Raji (cell line): ENCODE results near the gene REEP5.
A peak's percentile ranks its signal among the peaks of the same experiment; 100 is the strongest.

Source experiments
- POLR2A ChIP-seq: IDR thresholded peaks from 2 replicates; pipeline ENCODE4 v1.6.1; 2011; ENCODE audit warnings: low read depth, low read length, control low read depth; ENCODE audit not compliant: insufficient read depth

REEP5 gene

DNA sequence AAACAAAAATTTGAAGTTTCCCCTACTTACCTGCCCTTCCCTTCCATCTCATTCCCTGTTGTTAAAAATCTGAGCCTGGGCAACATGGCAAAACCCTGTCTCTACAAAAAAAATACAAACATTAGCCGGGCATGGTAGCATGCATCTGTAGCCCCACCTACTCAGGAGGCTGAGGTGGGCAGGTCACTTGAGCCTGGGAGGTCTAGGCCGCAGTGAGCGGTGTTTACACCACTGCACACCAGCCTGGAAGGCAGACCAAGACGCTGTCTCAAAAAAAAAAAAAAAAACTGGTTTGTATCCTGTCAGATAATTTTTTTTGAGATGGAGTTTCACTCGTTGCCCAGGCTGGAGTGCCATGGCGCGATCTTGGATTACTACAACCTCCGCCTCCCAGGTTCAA lies 16.3 kb upstream of the REEP5 start:
- no peak for TF ChIP-seq POLR2A

DNA sequence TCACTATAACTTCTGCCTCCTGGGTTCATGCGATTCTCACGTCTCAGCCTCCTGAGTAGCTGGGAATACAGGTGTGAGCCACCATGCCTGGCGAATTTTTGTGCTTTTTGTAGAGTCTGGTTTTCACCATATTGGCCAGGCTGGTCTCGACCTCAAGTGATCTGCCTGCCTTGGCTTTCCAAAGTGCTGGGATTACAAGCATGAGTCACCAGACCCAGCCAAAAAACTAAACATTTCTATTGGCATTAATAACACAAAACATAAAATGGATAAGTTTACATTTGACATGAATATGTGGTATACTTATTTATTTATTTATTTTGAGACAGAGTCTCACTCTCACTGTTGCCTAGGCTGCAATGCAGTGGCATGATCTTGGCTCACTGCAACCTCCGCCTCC lies 13.6 kb upstream of the REEP5 start:
- no peak for TF ChIP-seq POLR2A

DNA sequence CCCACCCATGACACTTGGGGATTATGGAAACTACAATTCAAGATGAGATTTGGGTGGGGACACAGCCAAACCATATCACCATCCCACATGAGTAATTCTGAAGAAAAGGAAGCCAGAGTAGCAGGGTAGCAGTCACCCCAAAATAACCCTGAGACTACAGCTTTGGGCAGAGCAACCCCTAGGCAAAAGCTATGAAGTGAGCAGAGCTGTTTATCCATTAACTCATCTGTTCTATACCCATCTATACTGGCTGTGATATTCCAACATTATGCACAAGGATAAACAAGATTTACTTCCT lies 12.3 kb upstream of the REEP5 start:
- TF ChIP-seq POLR2A, result no peak

DNA sequence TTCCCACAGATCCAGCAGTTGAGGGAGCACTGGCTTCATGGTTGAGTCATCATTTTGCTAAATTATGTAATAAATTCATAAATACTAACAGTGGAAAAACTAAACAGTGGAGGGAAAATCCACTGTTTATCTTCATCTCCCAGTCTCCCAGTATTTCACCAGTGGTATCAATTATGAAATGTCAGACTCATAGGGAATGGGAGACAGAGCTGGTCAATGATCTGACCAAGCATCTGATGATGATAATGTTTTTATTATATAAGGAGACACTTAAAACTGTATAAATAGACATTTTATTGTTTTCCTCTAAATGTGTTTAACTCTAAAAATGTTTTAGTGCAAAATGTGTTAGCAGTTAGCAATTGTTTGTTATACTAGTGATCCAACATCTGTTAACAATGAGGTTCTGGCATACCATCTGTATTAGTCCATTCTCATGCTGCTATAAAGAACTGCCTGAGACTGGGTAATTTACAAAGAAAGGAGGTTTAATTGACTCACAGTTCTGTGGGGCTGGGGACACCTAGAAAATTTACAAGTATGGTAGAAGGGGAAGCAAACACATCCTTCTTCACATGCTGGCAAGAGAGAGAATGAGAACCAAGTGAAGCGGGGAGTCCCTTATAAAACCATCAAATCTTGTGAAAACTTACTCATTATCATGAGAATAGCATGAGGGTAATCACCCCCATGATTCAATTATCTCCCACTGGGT lies 11.8 kb upstream of the REEP5 start:
- TF ChIP-seq POLR2A, result no peak

DNA sequence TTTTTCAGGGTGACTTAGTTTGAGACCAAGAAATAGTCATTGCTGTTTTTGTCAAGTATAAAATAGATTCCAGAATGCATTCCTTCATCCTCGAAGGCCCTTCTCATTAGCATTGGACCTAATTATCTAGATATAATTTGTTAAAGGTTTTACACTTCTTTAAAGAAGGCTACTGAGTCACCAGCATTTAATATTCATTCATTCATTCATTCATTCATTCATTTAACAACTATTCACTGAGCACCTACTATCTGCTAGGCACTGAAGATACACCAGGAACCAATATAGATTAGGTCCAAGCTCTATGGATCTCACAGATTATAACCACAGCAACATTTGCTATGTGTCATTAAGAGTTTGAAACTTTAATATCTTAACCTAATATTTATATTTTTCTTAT lies 11.1 kb upstream of the REEP5 start:
- no peak for TF ChIP-seq POLR2A

DNA sequence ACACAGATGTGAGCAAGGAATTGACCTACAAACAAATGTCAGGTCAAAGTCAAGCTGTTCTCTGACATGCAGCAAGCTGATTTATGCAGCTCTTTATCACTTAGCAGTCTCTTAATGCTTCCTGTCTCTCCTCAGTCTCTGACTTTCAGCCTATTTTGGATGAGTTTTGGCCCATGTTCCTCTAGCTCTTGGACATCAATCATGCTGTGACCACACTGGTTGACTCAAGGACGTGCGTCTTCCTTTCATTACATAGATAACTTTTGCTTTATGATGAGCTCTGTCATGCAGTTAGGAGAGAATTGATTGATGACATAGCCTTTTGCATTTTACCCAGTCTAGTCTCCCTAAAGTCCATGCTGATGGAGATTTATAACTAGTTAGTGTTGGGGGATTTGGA lies 9.4 kb upstream of the REEP5 start:
- no peak for TF ChIP-seq POLR2A

DNA sequence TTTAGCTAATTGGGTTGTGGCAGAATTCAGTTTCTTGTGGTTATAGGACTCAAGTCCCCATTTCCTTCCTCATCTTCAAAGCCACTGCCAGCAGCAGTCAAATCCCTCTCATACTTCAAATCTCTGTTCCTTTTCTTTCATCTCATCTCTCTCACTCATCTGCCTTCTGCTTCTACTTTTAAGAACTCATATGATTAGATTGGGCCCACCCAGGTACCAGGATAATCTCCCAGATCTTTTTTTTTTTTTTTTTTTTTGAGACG lies 8.0 kb upstream of the REEP5 start:
- TF ChIP-seq POLR2A, result no peak

DNA sequence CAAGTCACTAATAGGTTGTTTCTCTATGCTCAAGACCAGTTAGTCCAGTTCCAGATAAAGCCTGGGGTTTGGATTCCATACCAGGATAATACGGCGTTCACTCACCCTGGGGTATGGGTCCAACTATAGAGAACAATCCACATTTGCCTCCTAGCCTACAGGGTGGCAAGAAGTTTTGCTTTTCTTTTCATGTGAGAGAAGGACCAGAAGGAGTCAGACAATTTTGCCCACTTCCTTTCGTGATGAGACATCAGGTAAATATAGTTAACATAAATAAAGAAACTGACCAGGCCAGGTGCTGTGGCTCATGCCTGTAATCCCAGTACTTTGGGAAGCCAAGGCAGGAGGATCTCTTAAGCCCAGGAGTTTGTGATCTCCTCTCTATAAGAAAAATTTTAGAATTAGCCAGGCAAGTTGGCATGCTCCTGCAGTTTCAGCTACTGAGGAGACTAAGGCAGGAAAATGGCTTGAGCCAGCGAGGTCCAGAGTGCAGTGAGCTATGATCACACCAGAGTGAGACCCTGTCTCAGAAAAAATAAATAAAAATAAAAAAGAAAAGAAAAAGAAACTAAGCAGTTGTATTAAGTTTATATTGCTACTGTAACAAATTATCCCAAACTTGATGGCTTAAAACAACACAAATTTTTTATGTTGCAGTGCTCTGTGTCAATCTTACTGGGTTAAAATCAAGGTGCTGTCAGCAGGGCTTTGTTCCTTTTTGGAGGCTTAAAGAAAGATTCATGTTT lies 7.5 kb upstream of the REEP5 start:
- TF ChIP-seq POLR2A, result no peak

DNA sequence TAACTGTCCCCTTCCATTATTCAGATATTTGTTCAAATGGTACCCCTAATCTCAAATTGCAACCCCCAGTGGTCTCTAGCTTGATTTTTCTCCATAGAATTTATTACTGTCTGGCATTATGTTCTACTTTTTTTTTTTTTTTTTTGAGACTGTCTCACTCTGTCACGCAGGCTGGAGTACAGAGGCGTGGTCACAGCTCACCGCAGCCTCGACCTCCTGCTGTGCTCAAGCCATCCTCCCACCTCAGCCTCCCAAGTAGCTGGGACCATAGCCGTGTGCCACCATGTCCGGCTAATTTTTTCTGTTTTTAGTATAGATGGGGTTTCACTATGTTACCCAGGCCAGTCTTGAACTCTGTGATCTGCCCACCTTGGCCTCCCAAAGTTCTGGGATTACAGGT lies 2.0 kb upstream of the REEP5 start:
- TF ChIP-seq POLR2A, result no peak

DNA sequence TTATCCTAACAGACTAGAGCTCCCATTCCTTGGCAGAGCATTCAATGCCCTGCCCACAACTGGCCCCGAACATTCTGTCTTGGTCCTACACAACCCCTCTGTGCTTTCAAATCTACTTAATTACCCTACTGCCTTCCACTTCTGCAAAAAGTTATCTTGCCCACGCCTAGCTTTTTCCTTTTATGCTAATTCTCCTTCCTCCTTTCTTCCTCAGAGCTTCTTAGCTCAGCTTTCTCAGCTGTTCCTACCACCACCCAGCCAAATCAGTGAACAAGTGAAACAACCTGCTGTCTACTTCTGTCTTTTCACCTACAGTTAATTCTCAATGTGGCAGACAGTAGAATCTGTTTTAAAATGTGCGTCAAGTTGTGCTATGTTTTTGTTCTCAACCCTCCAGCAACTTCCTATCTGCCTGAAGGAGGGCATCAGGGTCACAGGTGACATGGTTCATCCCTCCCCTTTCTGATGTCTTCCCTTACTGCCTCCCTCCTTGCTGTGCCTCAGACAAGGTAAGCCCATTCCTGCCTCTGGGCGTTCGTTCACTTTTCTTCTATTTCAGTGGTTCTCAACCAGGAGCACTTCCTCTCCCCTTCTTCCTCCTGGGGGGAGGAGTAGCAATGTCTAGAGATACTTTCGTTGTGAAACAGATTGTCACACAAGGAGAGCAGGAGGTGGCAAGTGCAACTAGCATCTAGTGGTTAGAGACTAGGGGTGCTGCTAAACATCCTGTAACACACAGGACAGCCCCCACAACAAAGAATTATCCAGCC lies 1.3 kb upstream of the REEP5 start:
- peak; percentile 42; the same call in 1 of the 2 replicates for TF ChIP-seq POLR2A

DNA sequence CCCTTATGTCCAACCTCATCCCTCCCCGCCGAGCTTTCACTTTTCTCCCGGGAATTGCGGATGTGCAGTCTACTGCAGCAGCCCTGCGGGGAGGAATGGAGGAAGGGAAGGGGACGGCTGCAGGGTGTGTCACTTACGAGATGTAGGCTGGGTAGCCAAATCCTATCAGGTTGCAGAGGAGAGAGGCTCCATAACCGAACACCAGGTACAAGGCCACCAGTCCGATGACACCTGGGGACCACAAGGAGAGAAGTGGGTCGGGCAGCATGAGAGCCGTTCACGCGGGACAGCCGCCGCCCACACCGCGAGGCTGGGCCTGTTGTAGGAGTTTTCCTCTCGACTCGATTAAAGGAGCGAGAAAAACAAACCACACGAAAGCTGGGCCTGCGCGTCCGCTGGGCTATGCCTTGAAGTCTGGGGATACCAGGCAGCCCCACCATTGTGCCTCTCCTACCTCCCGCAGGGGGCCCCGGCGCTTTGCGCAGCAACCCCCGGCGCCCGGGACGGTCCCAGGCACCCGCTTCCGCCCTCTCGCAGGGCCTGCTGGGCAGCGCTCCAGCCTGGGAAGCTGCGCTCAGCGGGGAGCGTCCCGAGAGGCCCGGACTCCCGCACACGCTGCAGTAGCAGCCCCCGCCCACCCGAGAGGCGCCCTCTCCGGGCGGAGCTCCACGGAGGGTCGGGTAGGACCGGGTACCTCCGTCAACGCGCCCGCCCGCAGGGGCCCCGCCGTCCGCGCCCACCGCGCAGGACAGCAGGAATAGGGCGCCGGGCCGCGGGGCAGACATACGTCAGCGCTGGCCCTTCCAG lies 798 bp downstream of the REEP5 start:
- TF ChIP-seq POLR2A, result peak; percentile 31; the same call in 1 of the 2 replicates

DNA sequence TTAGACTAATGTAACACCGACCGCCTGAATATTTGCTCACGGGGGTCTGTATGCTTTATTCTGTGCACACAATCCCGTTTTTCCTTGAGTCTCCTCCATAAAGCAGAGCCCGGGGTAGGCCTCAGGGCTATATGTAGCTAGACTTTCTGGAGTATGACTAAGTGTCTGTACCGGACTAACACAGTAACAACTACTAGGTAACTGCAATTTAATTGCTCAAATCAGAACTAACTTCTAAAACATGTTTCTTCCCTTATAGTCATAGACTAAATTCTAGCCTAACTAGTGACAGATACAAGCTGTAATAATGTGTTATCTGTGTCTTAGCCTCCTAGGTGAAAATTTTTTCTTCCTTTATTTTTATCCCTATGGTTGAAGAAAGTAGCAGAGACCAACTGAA lies 2.1 kb downstream of the REEP5 start:
- no peak for TF ChIP-seq POLR2A

DNA sequence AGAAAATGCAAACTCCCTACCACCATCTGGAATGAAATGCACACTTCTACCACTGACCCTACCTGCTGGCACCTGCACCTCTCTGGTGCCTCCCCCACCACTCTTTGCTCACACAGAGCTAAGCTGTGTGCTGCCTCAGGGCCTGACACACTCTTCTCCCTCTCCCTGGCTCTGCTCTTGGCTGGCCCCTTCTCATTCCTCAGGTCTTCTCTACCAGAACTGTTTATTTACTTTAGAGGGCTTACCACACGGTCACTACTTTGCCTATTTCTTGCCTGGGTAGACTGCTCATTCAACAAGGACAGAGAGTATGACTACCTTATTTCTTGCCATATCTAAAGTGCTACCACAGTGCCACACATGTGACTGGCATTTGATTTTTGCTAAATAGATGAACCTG lies 3.3 kb downstream of the REEP5 start:
- no peak for TF ChIP-seq POLR2A

DNA sequence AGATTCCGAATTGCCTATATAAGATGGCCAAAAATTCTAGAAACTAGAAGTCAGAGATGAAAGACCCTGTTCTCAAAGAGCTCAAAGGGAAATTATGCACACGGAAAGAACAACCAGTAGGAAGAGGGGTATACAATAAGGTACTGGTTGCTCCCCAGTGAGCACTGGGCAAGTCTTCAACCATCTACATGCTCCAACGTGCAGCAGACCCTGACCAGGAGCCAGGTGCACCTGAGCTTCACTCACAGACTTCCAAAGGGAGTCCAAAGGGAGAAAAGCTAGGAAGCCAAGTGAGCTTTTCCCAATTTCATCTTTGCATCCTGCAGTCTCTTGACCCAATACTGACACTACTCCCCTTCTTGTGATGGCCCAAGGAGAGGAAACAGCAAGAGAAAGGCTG lies 3.9 kb downstream of the REEP5 start:
- no peak for TF ChIP-seq POLR2A

DNA sequence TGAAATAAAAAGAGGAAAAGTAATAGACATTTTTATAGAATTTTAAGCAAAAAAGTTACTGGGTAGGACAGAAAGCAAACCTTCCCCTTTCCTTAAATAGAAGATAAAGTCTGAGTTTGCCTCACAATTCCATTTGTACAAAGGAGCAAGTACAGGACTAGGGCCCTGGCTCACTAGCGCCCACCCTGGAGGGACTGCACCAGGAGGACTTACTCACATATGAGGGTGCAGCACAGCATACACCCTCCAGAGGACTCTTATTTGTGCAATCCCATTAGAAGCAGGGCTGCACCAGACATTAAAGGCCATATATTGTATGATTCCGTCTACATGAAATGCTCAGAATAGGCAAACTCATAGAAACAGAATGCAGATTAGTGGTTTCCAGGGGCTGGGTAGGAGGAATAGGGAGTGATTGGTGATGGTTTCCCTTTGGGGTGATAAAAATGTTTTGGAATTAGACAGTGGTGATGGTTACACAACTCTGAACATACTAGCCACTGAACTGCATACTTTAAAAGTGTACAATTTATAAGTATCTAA lies 4.5 kb downstream of the REEP5 start:
- TF ChIP-seq POLR2A, result no peak

DNA sequence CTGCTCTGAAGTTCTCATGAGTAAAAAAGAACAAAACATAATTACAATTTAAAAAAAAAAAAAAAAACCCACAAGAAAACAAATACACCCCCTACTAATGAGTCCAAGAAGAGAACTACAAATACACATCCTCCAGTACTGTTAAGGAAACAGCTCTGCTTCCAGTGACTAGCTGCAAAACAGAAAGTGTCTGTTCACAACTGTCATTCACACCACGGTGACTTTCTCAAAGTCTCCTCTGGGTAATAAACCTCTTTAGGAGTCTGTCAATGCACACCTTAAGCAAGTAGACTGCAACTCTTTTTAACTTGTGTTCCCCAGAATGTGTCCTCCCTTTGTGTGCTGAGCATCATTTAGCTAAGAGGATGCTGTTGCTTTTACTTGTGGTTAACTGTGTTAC lies 6.2 kb downstream of the REEP5 start:
- no peak for TF ChIP-seq POLR2A

DNA sequence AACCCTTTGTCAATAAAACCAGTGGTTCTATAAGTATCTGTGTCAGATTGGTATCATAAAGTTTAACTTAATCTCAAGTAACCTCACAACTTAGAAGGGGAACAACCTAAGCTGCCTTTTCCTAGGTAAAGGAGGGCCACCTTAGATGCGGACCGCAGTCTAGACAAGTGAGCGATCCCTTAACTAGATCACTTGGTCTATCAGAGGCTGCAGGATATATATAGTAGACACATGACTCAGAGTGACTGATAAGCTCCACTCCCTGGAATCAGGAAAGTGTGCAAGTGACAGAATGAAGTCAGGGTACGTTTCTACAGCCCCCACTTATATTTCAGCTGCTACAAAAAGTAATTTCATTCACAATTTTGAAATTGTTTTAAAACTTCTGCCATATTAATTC lies 7.4 kb downstream of the REEP5 start:
- TF ChIP-seq POLR2A, result no peak
